ENCODE data around the gene TEX53. TPM values are rescaled to one million over a fixed set of nuclear protein-coding genes. Genes with fewer than 3 reads are reported as not detected.

TEX53 gene
- total and polyA plus RNA-seq, 10 of the 15 experiments (the other 5 are each of a cell fraction or from before 2014, with no cell fraction given): not detected

- SMC1A ChIA-PET (ENCODE audit: uncharacterized antibody, unreplicated experiment): interaction anchor here (0.8 to 1.7 kb wide), 2 partner anchors 29 to 32 kb away, joined by 3 to 9 read pairs; no protein-coding TSS in a partner anchor
- Histone ChIP-seq H3K36me3 (ENCODE audit: control insufficient read depth in 2 of 2, insufficient read depth in 2 of 2, low read length in 1 of 2) (peaks cover 12 to 39% of the 10 kb centered on the region in 2 experiments; a peak in 3 of 4 replicates), H3K4me2 (ENCODE audit: control insufficient read depth, insufficient read depth) (no peak overlapping the region), H3K4me1 (ENCODE audit: control insufficient read depth, insufficient read depth, low read length) (peaks cover 4% of the 10 kb centered on the region; the same call in 1 of the 2 replicates), H3K4me3 (no peak overlapping the region), H3K79me2 (ENCODE audit: control insufficient read depth, insufficient read depth, low read length) (peaks cover 35% of the 10 kb centered on the region), H3K9ac (ENCODE audit: control insufficient read depth, insufficient read depth, low read length) (no peak overlapping the region), H3K27me3 (replicated peaks in 1 of 2; ENCODE audit: control insufficient read depth in 2 of 2, insufficient read depth in 2 of 2, low read length in 1 of 2) (no peaks in the 10 kb centered on the region), H4K20me1 (ENCODE audit: control insufficient read depth, insufficient read depth) (no peaks in the 10 kb centered on the region), H2AFZ (ENCODE audit: control insufficient read depth, low read depth, low read length) (no peak overlapping the region), H3K27ac (ENCODE audit: control insufficient read depth, insufficient read depth) (no peak overlapping the region), H3K9me3 (replicated peaks; ENCODE audit: control insufficient read depth, insufficient read depth, low read length) (no peaks in the 10 kb centered on the region)
- TF ChIP-seq HDAC6 (IDR thresholded peaks at IDR 0.05; ENCODE audit: unreplicated experiment) (no peak), MYC (IDR thresholded peaks at IDR 0.05; ENCODE audit: insufficient read depth, insufficient read length, insufficient replicate concordance, low read length, severe bottlenecking) (no peak), NR2C1 (IDR thresholded peaks at IDR 0.05) (no peak), ZSCAN29 (IDR thresholded peaks at IDR 0.05) (no peak), DPF2 (IDR thresholded peaks at IDR 0.05) (no peak)
- TF ChIP-seq, protein P1, sequence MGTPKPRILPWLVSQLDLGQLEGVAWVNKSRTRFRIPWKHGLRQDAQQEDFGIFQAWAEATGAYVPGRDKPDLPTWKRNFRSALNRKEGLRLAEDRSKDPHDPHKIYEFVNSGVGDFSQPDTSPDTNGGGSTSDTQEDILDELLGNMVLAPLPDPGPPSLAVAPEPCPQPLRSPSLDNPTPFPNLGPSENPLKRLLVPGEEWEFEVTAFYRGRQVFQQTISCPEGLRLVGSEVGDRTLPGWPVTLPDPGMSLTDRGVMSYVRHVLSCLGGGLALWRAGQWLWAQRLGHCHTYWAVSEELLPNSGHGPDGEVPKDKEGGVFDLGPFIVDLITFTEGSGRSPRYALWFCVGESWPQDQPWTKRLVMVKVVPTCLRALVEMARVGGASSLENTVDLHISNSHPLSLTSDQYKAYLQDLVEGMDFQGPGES (IDR thresholded peaks at IDR 0.05): no peak
- BruUV-seq (replicated peaks): no TSS peak
- RAD21 ChIA-PET (ENCODE audit: unreplicated experiment): interaction anchor here (0.5 to 1.2 kb wide), 2 partner anchors 32 to 1763 kb away, joined by 3 to 4 read pairs; no protein-coding TSS in a partner anchor
- 94% methylated on average over 2 of the region's 2 CpGs for WGBS (ENCODE audit: insufficient coverage, insufficient replicate concordance, low lambda C conversion rate, missing lambda C conversion rate)
- POLR2A ChIA-PET: no interaction called here
- in situ Hi-C loops (cut with MboI) (no loop called here), intact Hi-C loops (cut with micrococcal nuclease; ENCODE audit: unreplicated experiment) (no loop called here)
- CTCF ChIA-PET: interaction anchor here (0.8 to 2.5 kb wide), 6 partner anchors 19 to 219 kb away, joined by 3 to 13 read pairs (median 6); no protein-coding TSS in a partner anchor
- DNase-seq (ENCODE audit: low read depth, low spot score): no peak
- no peak for ATAC-seq
- no peak for FAIRE-seq
Measured at GRCh38 chr9:114624677-114625076, 32.9 kb downstream of the TEX53 start.

Data from GM12878 (cell line).